ENCODE data around the gene MIS12. TPM values are rescaled to one million over a fixed set of nuclear protein-coding genes. Genes with fewer than 3 reads are reported as not detected.

The MIS12 gene
- total and polyA plus RNA-seq, 2 of the 13 experiments (the other 11 are each of a cell fraction or from before 2014, with no cell fraction given): 13.4 to 28.0 TPM

DNA sequence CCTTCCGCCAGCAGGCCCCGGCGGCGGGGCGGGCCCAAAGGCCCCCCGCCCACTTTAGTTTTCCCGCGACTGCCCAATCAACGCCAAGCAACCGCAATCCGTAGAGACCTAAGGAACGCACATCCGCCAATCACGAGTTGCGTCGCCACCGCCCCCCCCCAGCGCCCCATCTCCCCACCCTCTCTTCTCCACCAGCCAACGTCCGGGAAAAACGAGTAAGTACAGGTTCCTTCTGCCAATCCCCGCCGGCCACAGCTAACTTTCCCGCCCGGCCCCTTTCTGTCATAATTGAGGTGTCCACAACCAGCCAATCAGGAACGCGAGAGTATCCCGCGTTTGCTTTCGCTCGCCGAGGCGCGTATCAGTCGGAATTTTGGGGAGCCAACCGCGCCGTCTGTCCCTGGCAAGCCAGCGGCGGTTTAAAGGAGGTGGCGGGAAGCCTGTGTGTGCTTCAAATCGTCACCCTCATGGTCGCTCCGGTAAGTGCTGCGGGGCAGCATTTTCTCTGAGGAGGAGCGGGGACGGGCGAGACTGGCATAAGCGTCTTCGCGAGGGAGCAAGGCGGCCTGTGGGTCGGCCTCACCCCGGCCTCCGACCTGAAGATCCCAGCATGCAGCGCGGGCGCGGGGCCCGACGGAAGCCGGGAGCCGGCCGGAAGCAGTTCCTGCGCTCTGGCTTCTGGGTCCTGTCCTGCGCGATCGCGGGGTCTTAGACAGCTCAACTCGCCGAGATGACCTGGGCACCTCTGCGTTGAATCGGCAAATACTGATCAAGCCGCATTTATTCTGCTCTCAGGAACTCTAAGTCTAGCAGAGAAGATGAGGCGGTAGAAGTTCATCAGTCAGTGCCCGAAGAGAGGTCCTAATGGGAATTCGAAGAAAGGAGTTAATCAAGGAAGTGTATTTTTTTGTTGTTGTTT lies at the start of gene MIS12 (continued):
- TF ChIP-seq, protein P1, sequence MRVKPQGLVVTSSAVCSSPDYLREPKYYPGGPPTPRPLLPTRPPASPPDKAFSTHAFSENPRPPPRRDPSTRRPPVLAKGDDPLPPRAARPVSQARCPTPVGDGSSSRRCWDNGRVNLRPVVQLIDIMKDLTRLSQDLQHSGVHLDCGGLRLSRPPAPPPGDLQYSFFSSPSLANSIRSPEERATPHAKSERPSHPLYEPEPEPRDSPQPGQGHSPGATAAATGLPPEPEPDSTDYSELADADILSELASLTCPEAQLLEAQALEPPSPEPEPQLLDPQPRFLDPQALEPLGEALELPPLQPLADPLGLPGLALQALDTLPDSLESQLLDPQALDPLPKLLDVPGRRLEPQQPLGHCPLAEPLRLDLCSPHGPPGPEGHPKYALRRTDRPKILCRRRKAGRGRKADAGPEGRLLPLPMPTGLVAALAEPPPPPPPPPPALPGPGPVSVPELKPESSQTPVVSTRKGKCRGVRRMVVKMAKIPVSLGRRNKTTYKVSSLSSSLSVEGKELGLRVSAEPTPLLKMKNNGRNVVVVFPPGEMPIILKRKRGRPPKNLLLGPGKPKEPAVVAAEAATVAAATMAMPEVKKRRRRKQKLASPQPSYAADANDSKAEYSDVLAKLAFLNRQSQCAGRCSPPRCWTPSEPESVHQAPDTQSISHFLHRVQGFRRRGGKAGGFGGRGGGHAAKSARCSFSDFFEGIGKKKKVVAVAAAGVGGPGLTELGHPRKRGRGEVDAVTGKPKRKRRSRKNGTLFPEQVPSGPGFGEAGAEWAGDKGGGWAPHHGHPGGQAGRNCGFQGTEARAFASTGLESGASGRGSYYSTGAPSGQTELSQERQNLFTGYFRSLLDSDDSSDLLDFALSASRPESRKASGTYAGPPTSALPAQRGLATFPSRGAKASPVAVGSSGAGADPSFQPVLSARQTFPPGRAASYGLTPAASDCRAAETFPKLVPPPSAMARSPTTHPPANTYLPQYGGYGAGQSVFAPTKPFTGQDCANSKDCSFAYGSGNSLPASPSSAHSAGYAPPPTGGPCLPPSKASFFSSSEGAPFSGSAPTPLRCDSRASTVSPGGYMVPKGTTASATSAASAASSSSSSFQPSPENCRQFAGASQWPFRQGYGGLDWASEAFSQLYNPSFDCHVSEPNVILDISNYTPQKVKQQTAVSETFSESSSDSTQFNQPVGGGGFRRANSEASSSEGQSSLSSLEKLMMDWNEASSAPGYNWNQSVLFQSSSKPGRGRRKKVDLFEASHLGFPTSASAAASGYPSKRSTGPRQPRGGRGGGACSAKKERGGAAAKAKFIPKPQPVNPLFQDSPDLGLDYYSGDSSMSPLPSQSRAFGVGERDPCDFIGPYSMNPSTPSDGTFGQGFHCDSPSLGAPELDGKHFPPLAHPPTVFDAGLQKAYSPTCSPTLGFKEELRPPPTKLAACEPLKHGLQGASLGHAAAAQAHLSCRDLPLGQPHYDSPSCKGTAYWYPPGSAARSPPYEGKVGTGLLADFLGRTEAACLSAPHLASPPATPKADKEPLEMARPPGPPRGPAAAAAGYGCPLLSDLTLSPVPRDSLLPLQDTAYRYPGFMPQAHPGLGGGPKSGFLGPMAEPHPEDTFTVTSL (CRISPR knock-in tag; IDR thresholded peaks at IDR 0.05; ENCODE audit: borderline replicate concordance): no peak
- TF ChIP-seq, protein P2, sequence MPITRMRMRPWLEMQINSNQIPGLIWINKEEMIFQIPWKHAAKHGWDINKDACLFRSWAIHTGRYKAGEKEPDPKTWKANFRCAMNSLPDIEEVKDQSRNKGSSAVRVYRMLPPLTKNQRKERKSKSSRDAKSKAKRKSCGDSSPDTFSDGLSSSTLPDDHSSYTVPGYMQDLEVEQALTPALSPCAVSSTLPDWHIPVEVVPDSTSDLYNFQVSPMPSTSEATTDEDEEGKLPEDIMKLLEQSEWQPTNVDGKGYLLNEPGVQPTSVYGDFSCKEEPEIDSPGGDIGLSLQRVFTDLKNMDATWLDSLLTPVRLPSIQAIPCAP (CRISPR knock-in tag; IDR thresholded peaks at IDR 0.05; ENCODE audit: low read depth): no peak
- TF ChIP-seq ZNF350 (CRISPR knock-in tag; IDR thresholded peaks at IDR 0.05; ENCODE audit: borderline replicate concordance, low read depth): peak; percentile 72
- TF ChIP-seq, protein P3, sequence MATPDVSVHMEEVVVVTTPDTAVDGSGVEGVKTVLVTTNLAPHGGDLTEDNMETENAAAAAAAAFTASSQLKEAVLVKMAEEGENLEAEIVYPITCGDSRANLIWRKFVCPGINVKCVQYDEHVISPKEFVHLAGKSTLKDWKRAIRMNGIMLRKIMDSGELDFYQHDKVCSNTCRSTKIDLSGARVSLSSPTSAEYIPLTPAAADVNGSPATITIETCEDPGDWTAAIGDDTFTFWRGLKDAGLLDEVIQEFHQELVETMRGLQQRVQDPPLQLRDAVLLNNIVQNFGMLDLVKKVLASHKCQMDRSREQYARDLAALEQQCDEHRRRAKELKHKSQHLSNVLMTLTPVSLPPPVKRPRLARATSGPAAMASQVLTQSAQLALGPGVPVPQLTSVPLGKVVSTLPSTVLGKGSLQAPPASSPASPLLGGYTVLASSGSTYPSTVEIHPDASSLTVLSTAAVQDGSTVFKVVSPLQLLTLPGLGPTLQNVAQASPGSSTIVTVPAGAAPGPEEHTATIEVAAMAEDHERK (CRISPR knock-in tag; IDR thresholded peaks at IDR 0.05; ENCODE audit: low read depth): no peak
- TF ChIP-seq, protein P4, sequence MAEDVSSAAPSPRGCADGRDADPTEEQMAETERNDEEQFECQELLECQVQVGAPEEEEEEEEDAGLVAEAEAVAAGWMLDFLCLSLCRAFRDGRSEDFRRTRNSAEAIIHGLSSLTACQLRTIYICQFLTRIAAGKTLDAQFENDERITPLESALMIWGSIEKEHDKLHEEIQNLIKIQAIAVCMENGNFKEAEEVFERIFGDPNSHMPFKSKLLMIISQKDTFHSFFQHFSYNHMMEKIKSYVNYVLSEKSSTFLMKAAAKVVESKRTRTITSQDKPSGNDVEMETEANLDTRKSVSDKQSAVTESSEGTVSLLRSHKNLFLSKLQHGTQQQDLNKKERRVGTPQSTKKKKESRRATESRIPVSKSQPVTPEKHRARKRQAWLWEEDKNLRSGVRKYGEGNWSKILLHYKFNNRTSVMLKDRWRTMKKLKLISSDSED (CRISPR knock-in tag; IDR thresholded peaks at IDR 0.05): 0 out of 2 replicates have a peak, but pooled peaks have one; percentile 78
- TF ChIP-seq RFX3 (CRISPR knock-in tag; IDR thresholded peaks at IDR 0.05): 0 out of 2 replicates have a peak, but pooled peaks have one; percentile 22
- no peak for TF ChIP-seq STAT5B (CRISPR knock-in tag; IDR thresholded peaks at IDR 0.05)
- TF ChIP-seq GFI1 (CRISPR knock-in tag; IDR thresholded peaks at IDR 0.05; ENCODE audit: borderline replicate concordance): no peak; the same call in 1 of the 2 replicates
- no peak for TF ChIP-seq ZNF615 (CRISPR knock-in tag; IDR thresholded peaks at IDR 0.05; ENCODE audit: borderline replicate concordance)
- TF ChIP-seq ZMYM3 (CRISPR knock-in tag; IDR thresholded peaks at IDR 0.05): no peak
- TF ChIP-seq, protein P5, sequence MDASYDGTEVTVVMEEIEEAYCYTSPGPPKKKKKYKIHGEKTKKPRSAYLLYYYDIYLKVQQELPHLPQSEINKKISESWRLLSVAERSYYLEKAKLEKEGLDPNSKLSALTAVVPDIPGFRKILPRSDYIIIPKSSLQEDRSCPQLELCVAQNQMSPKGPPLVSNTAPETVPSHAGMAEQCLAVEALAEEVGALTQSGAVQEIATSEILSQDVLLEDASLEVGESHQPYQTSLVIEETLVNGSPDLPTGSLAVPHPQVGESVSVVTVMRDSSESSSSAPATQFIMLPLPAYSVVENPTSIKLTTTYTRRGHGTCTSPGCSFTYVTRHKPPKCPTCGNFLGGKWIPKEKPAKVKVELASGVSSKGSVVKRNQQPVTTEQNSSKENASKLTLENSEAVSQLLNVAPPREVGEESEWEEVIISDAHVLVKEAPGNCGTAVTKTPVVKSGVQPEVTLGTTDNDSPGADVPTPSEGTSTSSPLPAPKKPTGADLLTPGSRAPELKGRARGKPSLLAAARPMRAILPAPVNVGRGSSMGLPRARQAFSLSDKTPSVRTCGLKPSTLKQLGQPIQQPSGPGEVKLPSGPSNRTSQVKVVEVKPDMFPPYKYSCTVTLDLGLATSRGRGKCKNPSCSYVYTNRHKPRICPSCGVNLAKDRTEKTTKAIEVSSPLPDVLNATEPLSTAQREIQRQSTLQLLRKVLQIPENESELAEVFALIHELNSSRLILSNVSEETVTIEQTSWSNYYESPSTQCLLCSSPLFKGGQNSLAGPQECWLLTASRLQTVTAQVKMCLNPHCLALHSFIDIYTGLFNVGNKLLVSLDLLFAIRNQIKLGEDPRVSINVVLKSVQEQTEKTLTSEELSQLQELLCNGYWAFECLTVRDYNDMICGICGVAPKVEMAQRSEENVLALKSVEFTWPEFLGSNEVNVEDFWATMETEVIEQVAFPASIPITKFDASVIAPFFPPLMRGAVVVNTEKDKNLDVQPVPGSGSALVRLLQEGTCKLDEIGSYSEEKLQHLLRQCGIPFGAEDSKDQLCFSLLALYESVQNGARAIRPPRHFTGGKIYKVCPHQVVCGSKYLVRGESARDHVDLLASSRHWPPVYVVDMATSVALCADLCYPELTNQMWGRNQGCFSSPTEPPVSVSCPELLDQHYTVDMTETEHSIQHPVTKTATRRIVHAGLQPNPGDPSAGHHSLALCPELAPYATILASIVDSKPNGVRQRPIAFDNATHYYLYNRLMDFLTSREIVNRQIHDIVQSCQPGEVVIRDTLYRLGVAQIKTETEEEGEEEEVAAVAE (CRISPR knock-in tag; IDR thresholded peaks at IDR 0.05; ENCODE audit: borderline replicate concordance): peak; percentile 97
- no peak for TF ChIP-seq SNAPC2 (CRISPR knock-in tag; IDR thresholded peaks at IDR 0.05)
- no peak for TF ChIP-seq SIX1 (CRISPR knock-in tag; IDR thresholded peaks at IDR 0.05; ENCODE audit: borderline replicate concordance)

Data from HepG2 (cell line).